WTC11 (cell line): ENCODE measurements around the gene PRKRA. TPM values are rescaled to one million over a fixed set of nuclear protein-coding genes. Genes with fewer than 3 reads are reported as not detected.

Experiments
- ATAC-seq: fragments of 200-7000 bp; cut with Tn5 transposase; 2 replicates; pipeline ENCODE4 v1.10.0; 2021; ENCODE audit warnings: mild to moderate bottlenecking, moderate library complexity
- CTCF ChIA-PET: fragments of 300-600 bp; sonication (Branson Sonifier 250); formaldehyde crosslinking; loops from one replicate; lab custom pipeline; 2021; ENCODE audit warnings: antibody characterized with exemption; lab: Charles Lee
- POLR2A ChIA-PET: fragments of 350-600 bp; sonication (Branson Sonifier 250); formaldehyde crosslinking; loops from one replicate; lab custom pipeline; 2021; ENCODE audit warnings: antibody characterized with exemption; lab: Charles Lee
- DNase-seq: peaks from one replicate; pipeline ENCODE4 v3.0.0; 2021; ENCODE audit warnings: low spot score
- H3K27ac Mint-ChIP-seq: 2 replicates; pipeline ENCODE4 v1.8.0; 2021; ENCODE audit warnings: mixed read lengths
- H3K27me3 Mint-ChIP-seq: 2 replicates; pipeline ENCODE4 v1.8.0; 2021; ENCODE audit warnings: low read depth, mild to moderate bottlenecking, moderate library complexity, mixed read lengths
- H3K36me3 Mint-ChIP-seq: 2 replicates; pipeline ENCODE4 v1.8.0; 2021; ENCODE audit warnings: mixed read lengths
- H3K4me1 Mint-ChIP-seq: 2 replicates; pipeline ENCODE4 v1.8.0; 2022; ENCODE audit warnings: mixed read lengths
- H3K4me3 Mint-ChIP-seq: 2 replicates; pipeline ENCODE4 v1.8.0; 2021; ENCODE audit warnings: mild to moderate bottlenecking, moderate library complexity, mixed read lengths
- H3K9me3 Mint-ChIP-seq: 2 replicates; pipeline ENCODE4 v1.8.0; 2021; ENCODE audit warnings: mixed read lengths
- ATF6 ChIP-seq: sonication (generic); formaldehyde crosslinking; IDR thresholded peaks from 2 replicates; pipeline ENCODE4 v1.8.1; 2023; ENCODE audit warnings: mild to moderate bottlenecking, missing genetic modification reagents
- CREM ChIP-seq: sonication (generic); formaldehyde crosslinking; IDR thresholded peaks from 2 replicates; pipeline ENCODE4 v1.8.1; 2022; ENCODE audit warnings: mild to moderate bottlenecking, missing genetic modification reagents, moderate library complexity
- E2F1 ChIP-seq: sonication (generic); formaldehyde crosslinking; IDR thresholded peaks from 2 replicates; pipeline ENCODE4 v1.8.0; 2022; ENCODE audit warnings: mild to moderate bottlenecking, missing genetic modification reagents
- ELF4 ChIP-seq: sonication (generic); formaldehyde crosslinking; IDR thresholded peaks from 2 replicates; pipeline ENCODE4 v1.8.1; 2022; ENCODE audit warnings: low read depth, mild to moderate bottlenecking, moderate library complexity, missing genetic modification reagents
- FOXP1 ChIP-seq: sonication (generic); formaldehyde crosslinking; IDR thresholded peaks from 2 replicates; pipeline ENCODE4 v1.8.0; 2022; ENCODE audit warnings: missing genetic modification reagents, mild to moderate bottlenecking, moderate library complexity, borderline replicate concordance
- IRF1 ChIP-seq: sonication (generic); formaldehyde crosslinking; IDR thresholded peaks from 2 replicates; pipeline ENCODE4 v1.8.0; 2023; ENCODE audit warnings: missing genetic modification reagents
- JUN ChIP-seq: sonication (generic); formaldehyde crosslinking; IDR thresholded peaks from 2 replicates; pipeline ENCODE4 v1.8.0; 2023; ENCODE audit warnings: mild to moderate bottlenecking, missing genetic modification reagents
- PRDM15 ChIP-seq: sonication (generic); formaldehyde crosslinking; IDR thresholded peaks from 2 replicates; pipeline ENCODE4 v1.8.0; 2022; ENCODE audit warnings: missing genetic modification reagents
- PREB ChIP-seq: sonication (generic); formaldehyde crosslinking; IDR thresholded peaks from 2 replicates; pipeline ENCODE4 v1.8.1; 2022; ENCODE audit warnings: mild to moderate bottlenecking, missing genetic modification reagents, moderate library complexity, borderline replicate concordance
- PRRX2 ChIP-seq: fragments of 250-450 bp; sonication (Bioruptor Pico); IDR thresholded peaks from 2 replicates; pipeline ENCODE4 v1.8.0; 2021; ENCODE audit warnings: mild to moderate bottlenecking
- STAT6 ChIP-seq: sonication (generic); formaldehyde crosslinking; conservative IDR thresholded peaks from 2 replicates; pipeline ENCODE4 v1.8.1; 2023; ENCODE audit warnings: mild to moderate bottlenecking, low read depth, missing genetic modification reagents, moderate library complexity
- TP53 ChIP-seq: sonication (generic); formaldehyde crosslinking; IDR thresholded peaks from 2 replicates; pipeline ENCODE4 v1.8.1; 2023; ENCODE audit warnings: mild to moderate bottlenecking, missing genetic modification reagents
- ZNF121 ChIP-seq: sonication (generic); formaldehyde crosslinking; IDR thresholded peaks from 2 replicates; pipeline ENCODE4 v1.8.0; 2023; ENCODE audit warnings: missing genetic modification reagents
- ZNF281 ChIP-seq: sonication (generic); formaldehyde crosslinking; IDR thresholded peaks from 2 replicates; pipeline ENCODE4 v1.8.0; 2023; ENCODE audit warnings: mild to moderate bottlenecking, missing genetic modification reagents
- ZNF317 ChIP-seq: sonication (generic); formaldehyde crosslinking; IDR thresholded peaks from 2 replicates; pipeline ENCODE4 v1.8.1; 2023; ENCODE audit warnings: low read depth, mild to moderate bottlenecking, moderate library complexity, missing genetic modification reagents, borderline replicate concordance
- ZNF416 ChIP-seq: fragments of 250-450 bp; sonication (Bioruptor Pico); IDR thresholded peaks from 2 replicates; pipeline ENCODE4 v1.9.0; 2021; ENCODE audit warnings: mild to moderate bottlenecking, inconsistent platforms
- ZNF423 ChIP-seq: fragments of 250-450 bp; sonication (Bioruptor Pico); IDR thresholded peaks from 2 replicates; pipeline ENCODE4 v2.1.2; 2022; ENCODE audit warnings: mild to moderate bottlenecking, moderate library complexity
- total RNA-seq: library from RNA; stranded (reverse); gene quantifications from 3 replicates; pipeline ENCODE4 v1.2.3, GENCODE V29; 2021

Gene PRKRA
- total RNA-seq, 1 experiment from 2014 or later, result 55.4 TPM

GRCh38 chr2:178412047-178412446, 38.9 kb downstream of the PRKRA start (continued):
- TF ChIP-seq PRDM15 (CRISPR knock-in tag) (no peak), ATF6 (CRISPR knock-in tag) (no peak), JUN (CRISPR knock-in tag) (no peak), ZNF281 (CRISPR knock-in tag) (no peak), PREB (CRISPR knock-in tag) (no peak)

- POLR2A ChIA-PET, result no interaction called here
- ATAC-seq, result no peak
- DNase-seq, result no peak
- no peak overlapping the region for H3K27ac Mint-ChIP-seq
- no peak for TF ChIP-seq ZNF121
- TF ChIP-seq CREM (CRISPR knock-in tag), result no peak
- no peak for TF ChIP-seq ZNF423 (CRISPR knock-in tag)
- no peak for TF ChIP-seq ZNF317 (CRISPR knock-in tag)
- no peak for TF ChIP-seq TP53 (CRISPR knock-in tag)
- TF ChIP-seq IRF1 (CRISPR knock-in tag), result no peak
- H3K4me3 Mint-ChIP-seq, result no peak overlapping the region
- peaks cover 9% of the 10 kb centered on the region; the same call in 1 of the 2 replicates for H3K27me3 Mint-ChIP-seq
- CTCF ChIA-PET, result no interaction called here
- no peaks in the 10 kb centered on the region for H3K9me3 Mint-ChIP-seq
- H3K4me1 Mint-ChIP-seq, result peaks cover 5% of the 10 kb centered on the region; the same call in 1 of the 2 replicates
- no peaks in the 10 kb centered on the region for H3K36me3 Mint-ChIP-seq
Observed at GRCh38 chr2:178409261-178409660, 41.7 kb downstream of the PRKRA start.

- H3K9me3 Mint-ChIP-seq, result no peaks in the 10 kb centered on the region
- H3K36me3 Mint-ChIP-seq, result no peaks in the 10 kb centered on the region
- no peak overlapping the region for H3K4me3 Mint-ChIP-seq
- no peak overlapping the region for H3K27ac Mint-ChIP-seq
- POLR2A ChIA-PET, result no interaction called here
- no peak for DNase-seq
- H3K27me3 Mint-ChIP-seq, result no peaks in the 10 kb centered on the region
- CTCF ChIA-PET, result no interaction called here
- peaks cover 6% of the 10 kb centered on the region for H3K4me1 Mint-ChIP-seq
- peak; percentile 32; the same call in 1 of the 2 replicates for ATAC-seq
- TF ChIP-seq E2F1 (no peak), FOXP1 (CRISPR knock-in tag) (no peak), ELF4 (CRISPR knock-in tag) (no peak), ZNF416 (no peak), PRRX2 (CRISPR knock-in tag) (no peak), ATF6 (CRISPR knock-in tag) (no peak), STAT6 (CRISPR knock-in tag) (no peak)
Observed at GRCh38 chr2:178404368-178404767, 46.6 kb downstream of the PRKRA start.
